ENCODE results near the gene PSMD4.
"Not testable (repeated sequence)": the region's sequence is repeated elsewhere in the genome, so short reads cannot be mapped to it uniquely, and the experiment has no call there.

The PSMD4 gene

DNA sequence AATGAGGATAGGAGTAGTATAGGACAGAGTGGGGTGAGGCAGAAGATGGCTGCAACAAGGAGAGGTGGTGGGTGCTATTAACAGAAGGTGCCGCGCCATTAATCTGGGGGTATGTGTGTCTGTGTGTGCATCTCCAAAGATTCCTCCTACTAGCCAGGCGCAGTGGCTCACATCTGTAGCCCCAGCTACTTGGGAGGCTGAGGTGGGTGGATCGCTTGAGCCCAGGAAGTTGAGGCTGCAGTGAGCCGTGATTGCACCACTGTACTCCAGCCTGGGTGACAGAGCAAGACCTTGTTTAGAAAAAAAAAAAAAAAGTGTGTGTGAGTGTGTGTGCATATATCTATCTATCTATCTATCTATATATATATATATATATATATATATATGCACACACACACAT is 20.8 kb downstream of the PSMD4 start:
- DNase-seq = not testable (repeated sequence)

DNA sequence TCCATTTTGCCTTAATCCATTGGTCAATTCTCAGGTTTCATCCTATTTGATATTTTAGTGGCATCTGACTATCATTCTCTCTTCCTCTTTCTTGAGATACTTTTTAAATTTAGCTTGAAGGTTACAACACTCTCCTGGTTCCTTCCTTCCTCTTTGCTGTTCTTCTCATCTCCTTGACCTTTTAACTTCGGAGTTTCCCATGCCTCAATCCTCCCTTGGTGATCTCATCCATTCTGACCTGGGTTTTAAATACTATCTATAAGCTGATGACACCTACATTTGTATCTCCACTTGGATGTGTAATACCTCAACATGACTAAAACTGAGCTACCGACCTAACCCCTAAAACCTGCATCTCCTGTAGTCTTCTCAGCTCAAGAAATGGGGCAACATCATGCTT is 22.7 kb downstream of the PSMD4 start:
- DNase-seq = no peak

DNA sequence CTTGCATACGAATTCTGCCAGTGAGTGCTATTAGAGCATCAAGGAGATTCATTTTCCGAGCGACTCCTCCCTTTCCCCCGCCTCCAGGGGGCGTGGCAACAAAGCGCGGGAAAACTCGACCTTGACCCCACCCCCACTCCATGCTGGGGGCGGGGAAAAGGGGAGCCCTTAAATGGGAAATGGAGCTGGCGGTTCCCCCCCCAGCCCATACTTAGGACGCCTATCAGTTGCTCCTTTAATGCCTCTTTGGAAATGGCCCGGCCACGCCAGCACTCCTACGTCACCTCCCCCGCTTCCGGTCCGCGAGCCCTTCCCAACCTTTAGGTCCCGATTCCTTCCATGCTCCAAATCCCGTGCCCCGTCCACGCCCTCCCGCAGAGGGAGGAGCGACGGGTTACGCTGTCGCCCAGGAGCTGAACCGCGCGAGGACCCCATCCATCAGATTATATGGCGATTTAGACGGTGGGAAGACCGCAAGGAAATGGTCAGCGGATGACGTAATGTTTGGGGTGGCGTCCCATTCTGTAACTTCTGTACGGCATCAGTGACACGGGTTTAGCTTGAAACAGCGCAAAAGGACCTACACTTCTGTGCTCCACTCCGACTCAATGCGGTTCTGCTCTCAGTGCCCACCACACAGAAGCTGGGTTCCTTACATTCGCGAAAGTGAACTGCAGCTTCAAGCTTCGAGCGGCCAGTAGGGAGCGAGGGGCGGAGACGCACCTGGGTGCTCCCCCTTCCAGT is 26.9 kb downstream of the PSMD4 start:
- DNase-seq = peak; percentile 97

DNA sequence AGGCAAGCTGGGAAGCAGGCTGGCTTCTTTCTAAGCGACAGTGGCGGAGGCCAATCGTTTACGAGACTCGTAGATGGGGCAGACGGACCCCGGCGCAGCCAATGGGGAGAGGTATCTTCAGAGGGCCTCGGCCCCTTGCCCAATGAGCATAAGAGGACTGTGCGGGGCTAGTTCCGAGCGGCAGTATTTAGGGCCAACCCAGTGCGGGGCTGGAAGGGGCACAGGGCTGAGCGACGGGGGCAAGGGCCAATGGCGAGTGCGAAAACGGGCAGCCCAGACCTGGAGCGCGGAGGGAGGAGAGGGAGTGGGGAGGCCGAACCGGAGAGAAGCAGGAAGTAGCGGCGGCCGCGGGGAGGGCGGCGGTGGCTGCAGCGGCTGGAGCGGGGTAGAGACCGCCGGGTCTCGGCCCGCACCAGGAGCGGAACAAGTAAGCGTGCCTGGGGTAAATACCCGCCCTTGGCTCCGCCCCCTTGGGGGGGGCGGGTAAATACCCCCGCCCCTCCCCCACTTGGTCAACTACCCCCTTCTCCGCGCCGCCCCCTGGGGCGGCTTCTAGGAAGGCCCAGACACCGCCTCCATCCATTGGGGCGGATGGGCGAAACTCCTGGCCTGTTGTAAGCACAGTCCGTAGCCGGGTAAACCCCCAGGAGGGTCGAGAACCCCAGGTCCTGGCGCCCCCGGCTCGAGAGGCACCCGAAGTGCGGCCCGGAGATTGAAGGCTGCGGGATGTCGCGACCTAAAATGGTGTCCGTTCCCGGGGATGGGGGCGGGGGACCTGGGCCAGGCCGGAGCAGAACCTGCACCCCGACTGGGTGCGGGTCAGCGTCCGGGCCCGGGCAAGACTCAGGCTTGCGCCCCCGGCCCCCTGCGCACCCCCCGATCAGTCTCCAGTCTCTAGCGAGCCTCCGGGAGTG is 27.7 kb downstream of the PSMD4 start, which contains the start of gene ZNF687:
Gene ZNF687 (plus strand): TSS at position 331 of the 914 bp plus-strand sequence. CDS start 3,993 bp downstream, outside the sequence.
- peak; percentile 100 for DNase-seq

DNA sequence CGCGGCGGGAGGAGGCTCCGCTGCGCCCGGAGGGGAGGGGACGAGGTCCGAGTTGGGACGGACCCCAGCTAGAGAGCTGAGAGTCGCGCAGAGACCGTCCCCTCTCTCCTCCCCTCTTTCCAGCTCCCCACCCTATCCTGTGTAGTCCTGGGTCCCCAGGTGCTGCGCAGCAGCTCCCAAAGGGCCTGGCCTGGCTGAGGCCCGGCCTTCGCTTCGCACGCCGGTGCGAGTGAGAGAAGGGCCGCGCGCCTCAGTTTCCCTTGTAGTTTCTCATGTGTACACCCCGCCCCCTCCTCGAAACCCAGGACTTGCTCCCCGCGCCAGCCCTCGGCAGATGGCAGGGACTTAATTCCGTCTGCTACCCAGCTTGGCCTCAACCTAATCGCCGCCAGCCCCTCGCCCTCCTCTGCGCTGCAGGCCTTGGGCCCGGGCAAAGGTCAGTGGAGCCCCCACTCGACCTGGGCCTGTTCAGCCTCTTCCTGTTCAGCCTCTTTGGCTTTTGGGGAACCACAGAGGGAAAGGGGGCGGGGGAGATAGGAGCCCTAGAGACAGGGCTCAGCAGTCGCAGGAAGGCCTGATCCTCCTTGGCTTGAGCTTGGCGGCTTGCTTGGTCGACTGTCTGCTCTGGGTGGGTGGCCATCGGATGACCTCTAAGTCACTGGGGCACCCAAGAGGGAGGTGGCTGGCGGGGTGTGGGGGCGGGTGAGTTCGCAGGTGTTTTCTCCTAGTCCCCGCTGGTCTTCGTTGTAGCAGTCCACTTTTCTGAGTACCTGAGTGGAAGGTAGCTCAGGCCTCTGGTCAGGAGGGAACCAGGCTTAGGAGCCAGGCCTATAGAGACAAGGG is 28.6 kb downstream of the PSMD4 start:
- DNase-seq = peak; percentile 12

DNA sequence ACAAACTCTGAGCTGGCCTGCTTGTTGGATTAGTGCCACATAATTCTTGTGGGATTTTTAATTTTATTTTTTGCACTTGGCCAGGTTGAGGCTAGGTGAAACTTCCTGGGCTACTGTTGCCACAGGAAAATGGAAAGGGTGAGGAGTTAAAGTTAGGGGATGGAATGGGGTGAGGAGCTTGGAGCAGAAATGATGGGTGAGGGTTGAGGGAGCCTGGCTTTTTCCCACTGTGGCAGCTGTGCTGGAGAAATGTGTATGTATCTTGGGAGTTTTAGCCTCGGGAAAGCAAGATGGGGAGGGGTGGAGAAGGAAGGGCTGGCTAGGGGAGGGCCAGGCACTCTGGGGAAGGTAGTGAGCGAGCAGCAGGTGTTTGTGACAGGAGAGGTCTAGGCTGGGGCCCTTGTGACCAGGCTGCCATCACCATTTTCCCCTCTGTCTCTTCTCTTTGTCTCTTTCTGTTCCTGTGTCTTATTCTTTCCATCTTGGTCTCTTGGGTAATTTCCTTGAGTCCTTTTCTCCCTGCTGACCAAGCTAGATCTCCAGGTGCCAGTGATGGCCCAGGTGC is 29.6 kb downstream of the PSMD4 start:
- no peak for DNase-seq

DNA sequence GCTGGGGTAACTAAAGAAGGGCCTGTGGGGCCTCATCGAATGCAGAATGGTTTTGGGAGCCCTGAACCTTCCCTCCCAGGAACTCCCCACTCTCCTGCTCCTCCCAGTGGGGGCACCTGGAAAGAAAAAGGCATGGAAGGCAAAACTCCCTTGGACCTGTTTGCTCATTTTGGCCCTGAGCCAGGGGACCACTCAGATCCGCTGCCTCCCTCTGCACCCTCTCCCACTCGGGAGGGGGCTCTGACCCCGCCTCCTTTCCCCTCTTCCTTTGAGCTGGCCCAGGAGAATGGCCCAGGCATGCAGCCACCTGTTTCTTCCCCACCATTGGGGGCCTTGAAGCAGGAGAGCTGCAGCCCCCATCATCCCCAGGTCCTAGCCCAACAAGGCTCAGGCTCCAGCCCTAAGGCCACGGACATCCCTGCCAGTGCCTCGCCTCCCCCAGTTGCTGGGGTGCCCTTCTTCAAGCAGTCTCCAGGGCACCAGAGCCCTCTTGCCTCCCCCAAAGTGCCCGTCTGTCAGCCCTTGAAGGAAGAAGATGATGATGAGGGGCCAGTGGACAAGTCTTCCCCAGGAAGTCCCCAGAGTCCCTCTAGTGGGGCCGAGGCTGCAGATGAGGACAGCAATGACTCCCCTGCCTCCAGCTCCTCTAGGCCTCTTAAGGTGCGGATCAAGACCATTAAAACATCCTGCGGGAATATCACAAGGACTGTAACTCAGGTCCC is 32.2 kb downstream of the PSMD4 start:
- DNase-seq = no peak

DNA sequence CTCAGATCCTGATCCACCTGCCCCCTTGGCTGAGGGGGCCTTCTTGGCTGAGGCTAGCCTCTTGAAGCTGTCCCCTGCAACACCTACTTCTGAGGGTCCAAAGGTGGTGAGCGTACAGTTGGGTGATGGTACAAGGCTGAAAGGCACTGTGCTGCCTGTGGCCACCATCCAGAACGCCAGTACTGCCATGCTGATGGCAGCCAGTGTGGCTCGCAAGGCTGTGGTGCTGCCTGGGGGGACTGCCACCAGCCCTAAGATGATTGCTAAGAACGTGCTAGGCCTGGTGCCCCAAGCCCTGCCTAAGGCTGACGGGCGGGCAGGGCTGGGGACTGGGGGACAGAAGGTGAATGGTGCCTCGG is 32.8 kb downstream of the PSMD4 start:
- DNase-seq = no peak

DNA sequence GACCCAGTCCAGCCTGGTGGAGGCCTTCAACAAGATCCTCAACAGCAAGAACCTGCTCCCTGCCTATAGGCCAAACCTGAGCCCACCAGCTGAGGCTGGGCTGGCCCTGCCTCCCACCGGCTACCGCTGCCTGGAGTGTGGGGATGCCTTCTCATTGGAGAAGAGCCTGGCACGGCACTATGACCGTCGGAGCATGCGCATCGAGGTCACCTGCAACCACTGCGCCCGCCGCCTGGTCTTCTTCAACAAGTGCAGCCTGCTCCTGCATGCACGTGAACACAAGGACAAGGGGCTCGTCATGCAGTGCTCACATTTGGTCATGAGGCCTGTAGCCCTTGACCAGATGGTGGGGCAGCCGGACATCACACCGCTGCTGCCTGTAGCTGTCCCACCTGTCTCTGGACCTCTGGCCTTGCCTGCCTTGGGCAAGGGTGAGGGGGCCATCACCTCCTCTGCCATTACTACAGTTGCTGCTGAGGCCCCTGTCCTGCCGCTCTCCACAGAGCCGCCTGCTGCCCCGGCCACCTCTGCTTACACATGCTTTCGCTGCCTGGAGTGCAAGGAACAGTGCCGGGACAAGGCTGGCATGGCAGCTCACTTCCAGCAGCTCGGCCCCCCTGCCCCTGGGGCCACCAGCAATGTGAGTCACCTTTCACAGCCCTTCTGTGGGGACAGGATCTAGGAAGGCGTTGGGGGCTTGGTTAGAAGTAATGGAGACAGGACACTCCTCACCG is 33.4 kb downstream of the PSMD4 start:
- no peak for DNase-seq

DNA sequence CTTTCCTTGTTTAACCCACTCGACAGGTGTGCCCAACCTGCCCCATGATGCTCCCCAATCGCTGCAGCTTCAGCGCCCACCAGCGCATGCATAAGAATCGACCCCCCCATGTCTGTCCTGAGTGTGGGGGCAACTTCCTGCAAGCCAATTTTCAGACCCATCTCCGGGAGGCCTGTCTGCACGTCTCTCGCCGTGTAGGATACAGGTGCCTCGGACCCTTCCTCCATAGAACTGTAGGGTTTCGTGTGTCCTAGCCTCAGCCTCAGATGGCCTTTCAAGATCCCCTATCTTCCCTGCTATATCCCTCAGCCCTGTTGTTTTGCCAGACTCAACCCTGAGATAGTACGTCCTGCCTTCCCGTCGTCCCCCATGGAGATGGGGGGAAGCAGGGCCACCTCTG is 34.0 kb downstream of the PSMD4 start:
- DNase-seq = no peak

DNA sequence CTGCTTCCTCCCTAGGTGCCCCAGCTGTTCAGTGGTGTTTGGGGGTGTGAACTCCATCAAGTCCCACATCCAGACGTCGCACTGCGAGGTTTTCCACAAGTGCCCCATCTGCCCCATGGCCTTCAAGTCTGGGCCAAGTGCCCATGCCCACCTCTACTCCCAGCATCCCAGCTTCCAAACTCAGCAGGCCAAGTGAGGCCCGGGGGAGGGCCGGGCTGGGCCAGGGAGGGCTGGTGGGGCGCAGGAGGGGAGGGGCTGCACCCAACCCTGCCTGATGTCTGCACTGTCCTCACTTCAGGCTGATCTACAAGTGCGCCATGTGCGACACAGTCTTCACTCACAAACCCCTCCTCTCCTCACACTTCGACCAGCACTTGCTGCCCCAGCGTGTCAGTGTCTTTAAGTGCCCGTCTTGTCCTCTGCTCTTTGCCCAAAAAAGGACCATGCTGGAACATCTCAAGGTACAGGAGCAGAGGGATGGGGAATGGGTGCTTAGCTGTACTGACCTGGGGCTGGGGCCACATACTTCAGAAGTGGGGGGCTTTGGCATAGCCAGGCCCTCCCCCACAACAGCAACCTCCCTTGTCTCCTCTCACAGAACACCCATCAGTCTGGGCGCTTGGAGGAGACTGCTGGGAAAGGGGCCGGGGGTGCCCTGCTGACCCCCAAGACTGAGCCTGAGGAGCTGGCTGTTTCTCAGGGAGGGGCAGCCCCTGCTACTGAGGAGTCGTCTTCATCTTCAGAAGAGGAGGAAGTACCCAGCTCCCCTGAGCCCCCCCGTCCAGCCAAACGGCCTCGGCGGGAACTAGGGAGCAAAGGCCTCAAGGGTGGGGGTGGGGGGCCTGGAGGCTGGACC is 34.8 kb downstream of the PSMD4 start:
- DNase-seq = no peak

DNA sequence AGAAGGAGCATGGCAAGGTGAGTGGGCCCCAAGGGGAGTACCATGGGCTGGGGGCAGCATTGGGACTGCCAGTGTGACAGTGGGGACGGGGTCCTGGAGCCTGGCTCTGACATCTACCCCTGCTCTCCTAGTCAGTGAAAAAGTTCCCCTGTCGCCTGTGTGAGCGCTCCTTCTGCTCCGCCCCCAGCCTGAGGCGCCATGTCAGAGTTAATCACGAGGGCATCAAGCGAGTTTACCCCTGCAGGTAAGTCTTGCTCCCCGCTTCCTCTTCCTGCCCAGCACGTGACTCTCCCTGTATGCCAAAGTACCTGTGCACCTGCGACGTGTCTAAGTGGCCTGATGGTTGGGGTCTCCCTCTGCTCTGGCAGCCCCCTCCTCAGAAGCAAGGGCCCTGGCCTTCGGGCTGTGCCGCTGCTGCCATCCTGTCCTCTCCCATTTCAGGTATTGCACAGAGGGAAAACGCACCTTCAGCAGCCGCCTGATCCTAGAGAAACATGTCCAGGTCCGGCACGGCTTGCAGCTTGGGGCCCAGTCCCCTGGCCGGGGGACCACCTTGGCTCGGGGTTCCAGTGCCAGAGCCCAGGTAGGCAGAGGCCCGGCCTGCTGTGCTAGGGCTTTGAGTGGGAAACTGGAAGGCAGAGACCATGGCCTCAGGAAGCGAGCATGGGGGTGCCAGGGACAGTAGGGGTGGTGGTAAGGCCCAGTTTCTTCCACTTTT is 35.6 kb downstream of the PSMD4 start:
- no peak for DNase-seq

DNA sequence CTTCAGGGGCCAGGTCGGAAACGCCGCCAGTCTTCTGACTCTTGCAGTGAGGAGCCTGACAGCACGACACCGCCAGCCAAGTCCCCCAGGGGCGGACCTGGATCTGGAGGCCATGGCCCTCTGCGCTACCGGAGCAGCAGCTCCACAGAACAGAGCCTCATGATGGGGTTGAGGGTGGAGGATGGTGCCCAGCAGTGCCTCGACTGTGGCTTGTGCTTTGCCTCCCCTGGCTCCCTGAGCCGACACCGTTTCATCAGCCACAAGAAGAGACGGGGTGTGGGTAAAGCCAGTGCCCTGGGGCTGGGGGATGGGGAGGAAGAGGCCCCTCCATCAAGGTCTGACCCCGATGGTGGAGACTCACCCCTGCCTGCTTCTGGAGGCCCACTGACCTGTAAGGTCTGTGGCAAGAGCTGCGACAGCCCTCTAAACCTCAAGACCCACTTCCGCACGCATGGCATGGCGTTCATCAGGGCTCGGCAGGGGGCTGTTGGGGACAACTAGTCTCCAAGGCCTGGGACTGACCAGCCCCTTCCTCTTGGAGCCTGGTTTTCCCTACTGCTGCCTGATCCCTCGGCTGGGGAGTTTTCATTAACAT is 36.3 kb downstream of the PSMD4 start:
- DNase-seq = no peak

DNA sequence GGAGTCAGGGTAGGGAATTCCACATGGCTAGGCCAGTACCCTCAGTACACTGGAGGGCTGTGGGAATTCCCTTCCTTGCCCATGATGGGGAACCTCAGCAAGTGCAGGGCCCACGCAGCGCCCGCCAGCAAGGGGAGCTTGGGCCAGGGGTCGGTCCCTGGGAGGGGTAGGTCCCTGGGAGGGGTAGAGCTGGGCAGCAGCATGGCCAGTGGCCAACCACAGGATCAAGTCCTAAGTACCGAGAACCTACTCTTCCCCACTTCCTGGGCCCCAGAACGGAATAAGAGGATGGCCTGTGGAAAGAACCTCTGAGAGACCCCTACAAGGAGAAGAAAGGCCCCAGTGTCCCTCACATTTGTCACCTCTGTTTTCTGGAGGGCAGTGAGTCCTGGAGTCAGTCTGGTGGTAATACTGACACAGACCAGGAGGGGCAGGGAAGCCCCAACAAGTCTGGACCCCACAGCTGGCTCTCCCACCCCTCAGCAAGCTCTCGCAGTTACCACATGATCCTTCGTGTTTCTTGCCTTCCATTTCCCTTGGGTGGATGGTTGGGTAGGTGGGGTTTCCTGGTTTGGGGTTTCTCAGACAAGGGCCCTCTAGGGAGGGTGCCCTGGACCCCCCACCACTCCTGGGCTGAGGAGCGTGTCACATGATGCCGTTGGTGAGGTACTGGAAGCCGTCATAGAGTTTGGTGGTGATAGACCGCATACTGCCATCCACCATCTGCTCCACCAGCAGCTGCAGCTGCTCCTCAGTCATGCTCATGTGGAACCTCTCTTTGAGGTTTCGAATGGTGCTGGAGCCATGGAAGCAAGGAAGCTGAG is 37.9 kb downstream of the PSMD4 start:
- DNase-seq = no peak

DNA sequence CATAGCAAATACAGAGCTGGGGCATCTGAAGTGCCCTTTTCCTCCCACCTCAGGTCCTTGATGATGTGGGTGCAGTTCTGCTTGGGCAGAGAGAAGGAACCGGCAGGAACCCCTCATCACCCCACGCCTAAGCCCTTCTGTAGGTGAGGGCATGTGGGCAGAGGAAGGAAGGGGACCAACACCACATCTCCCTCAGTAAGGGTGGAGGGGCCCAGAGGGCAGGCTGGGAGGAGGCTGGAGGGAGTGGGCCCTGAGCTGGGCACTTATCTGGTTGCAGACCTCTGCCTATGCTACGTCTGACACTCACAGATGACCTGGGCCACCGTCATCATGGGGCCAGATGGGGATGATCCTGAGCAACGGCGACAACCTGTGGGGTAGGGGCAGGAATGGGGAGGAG is 38.6 kb downstream of the PSMD4 start:
- no peak for DNase-seq

DNA sequence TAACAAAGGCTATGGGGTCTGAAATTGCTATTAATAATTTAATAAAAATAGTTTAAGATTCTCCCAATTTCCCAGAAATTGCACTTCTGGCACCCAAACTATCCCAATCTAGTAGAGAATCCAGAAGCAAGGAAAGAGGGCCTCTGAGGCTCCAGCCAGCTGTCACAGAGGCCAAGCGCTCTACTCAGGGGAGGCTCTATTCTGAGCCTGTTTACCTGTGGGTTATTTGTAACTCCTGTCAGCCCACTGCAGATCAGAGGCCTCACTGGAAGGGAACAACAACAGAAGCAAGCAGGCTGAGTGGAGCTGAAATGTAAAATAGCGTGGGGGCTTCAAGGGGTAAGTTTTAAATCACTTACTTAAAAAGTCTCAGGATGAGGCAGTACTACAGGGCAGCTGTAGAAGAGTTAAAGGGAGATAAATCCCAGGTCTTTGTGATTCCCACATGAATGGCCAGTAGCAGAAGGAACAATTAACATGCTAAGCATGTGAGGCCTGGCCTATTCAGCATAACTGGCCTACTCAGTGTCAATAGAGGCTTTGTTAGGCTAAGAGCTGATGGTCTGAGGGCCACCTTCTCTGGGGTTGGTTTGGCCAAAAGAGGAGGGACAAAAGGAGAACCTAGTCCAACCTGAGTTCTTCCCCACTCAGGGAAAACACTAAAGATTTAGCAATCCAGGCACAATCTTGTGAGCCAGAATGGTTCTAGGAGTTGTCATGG is 40.4 kb downstream of the PSMD4 start:
- no peak for DNase-seq

DNA sequence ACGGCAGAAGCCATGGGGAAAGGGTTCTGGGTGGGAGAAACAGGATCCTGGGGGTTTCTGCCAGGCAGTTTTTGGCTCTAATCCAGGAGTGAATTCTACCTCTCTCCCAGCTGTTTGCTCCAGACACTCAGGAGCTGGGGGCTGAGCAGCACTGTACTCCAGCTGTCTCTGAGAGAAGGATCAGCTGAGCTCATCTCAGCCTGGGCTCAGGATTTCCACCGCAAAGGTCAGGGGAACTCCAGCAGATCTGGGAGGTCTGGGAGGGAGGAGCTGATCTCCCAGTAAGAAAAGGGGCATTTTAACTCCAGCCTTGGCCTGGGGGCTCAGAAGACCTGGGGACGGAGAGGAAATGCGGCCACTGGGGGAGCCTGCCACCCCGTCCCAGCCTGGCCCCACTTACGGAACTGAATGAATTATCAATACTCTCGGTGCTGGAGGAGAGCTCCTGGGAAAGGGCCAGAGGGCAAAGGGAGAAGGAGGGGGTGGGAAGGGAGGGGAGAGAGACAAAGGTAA is 55.3 kb downstream of the PSMD4 start:
- no peak for DNase-seq
